Inferior parietal cortex (tissue), 1 donor: ENCODE measurements around the gene CNOT6L.

Experiments
- DNase-seq: peaks from one replicate; pipeline ENCODE4 v3.0.0-alpha.2; 2016; ENCODE audit errors: extremely low spot score

The CNOT6L gene

GRCh38 chr4:77713884-77714283 lies 105.3 kb downstream of the CNOT6L start:
- DNase-seq = no peak

- DNase-seq = no peak
Observed at GRCh38 chr4:77712675-77713074, 106.5 kb downstream of the CNOT6L start.

DNA sequence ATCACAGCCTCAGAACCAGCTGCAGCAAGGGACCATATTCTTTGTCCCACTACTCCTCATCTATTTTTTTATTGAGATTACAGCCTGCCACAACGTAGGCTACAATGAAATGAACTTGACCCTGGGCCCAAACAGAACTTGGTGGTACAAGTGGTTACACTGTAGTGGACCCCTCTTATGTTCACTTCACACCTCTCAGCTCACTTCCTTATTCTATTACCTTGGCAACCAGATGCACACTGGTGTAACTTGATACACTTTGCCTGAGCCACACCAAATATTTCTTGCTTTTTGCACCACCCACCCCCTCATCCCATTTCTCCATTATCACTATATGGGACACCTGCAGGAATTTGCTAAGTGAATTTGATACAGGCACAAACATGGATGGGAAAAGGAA lies 107.7 kb downstream of the CNOT6L start:
- DNase-seq = no peak

DNA sequence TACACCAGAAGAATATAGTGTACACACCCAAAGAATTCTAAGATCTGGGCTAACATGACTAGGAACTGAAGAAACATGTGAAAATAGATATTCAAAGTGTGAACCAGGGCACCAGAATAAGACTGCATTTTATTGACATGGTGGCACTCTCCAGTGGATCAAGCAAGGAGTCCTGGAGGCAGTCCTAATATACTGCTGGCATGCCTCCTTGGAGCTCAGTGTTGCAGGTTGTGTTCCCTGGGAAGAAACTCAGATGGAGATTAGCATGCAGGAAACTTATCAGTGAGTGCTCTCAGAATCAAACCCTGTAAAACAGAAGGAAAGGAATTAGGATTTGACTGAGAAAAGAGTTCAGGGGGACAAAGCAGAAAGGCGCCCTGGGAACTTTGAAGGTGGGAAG lies 108.5 kb downstream of the CNOT6L start:
- DNase-seq = no peak

- DNase-seq = no peak
Observed at GRCh38 chr4:77710059-77710458, 109.1 kb downstream of the CNOT6L start.

GRCh38 chr4:77706717-77707116 lies 112.5 kb downstream of the CNOT6L start:
- DNase-seq = no peak

DNA sequence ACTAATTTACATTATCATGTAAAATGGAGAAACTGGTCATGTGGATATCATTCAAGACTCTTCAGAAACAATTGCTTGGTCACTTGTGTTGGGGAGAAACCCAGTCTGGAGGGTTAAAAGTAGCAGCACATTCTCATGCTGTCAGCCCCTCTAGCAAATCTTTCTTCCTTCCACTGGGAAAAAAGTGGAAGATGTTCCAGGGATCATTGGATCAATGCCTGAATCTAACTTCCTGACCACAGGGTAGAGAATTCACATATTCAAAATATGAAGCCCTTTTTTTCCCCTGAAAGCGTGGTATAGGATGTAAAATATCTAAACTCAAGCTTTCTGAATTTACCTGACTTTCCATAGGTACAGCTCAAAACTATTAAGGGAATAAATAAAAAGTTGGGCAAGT lies 115.5 kb downstream of the CNOT6L start:
- DNase-seq = no peak

- DNase-seq = no peak
Observed at GRCh38 chr4:77701121-77701520, 118.0 kb downstream of the CNOT6L start.

- DNase-seq = no peak
Observed at GRCh38 chr4:77699731-77700210, 119.4 kb downstream of the CNOT6L start.

GRCh38 chr4:77697860-77698590 lies 121.1 kb downstream of the CNOT6L start:
- peak; percentile 54 for DNase-seq

GRCh38 chr4:77695774-77696173 lies 123.4 kb downstream of the CNOT6L start:
- no peak for DNase-seq

DNA sequence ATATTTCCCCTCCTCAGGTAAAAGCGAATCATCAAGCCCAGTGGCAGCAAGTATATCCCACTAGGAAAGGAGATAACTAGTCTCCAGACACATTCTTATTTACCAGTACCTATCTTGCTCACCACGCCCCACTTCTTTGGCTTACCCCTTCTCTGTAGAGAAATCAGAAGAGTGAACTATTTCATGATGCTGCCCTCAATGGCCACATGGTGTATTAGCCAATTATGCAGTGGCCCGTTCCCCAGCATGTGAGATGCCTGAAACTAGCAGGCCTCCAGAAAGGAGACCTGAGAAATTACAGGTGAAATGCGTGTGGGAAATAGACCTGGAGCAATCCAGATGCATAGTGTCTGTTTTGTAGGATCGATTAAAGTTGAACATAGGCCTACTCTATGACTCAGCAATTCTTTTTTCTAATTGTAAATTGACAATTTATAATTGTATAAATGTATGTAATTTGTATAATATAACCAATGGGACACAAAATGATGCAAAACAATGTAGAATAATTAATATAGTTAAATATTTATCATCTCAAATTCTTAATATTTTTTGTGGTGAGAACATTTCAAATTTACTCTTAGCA lies 126.2 kb downstream of the CNOT6L start:
- DNase-seq = no peak

DNA sequence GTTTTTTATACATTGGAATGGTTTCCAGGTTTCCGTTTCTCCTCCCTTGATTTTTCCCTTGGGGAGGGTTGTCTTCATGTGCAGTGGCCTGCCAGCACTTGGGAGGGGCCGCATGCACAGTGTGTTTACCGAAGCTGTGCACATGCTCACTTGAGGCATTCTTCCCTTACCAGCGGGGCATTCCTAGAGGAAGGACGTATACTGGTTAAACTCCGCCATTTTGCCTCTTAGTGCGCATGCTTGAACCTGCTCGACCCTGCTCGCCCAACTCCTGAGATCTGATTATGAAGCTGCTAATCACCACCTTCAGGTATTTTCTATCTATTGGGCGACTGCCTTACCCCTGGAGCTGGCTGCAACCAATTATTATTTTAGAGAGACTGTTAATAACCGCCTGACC lies 137.4 kb downstream of the CNOT6L start:
- no peak for DNase-seq

GRCh38 chr4:77676842-77677241 lies 142.3 kb downstream of the CNOT6L start:
- DNase-seq = no peak

DNA sequence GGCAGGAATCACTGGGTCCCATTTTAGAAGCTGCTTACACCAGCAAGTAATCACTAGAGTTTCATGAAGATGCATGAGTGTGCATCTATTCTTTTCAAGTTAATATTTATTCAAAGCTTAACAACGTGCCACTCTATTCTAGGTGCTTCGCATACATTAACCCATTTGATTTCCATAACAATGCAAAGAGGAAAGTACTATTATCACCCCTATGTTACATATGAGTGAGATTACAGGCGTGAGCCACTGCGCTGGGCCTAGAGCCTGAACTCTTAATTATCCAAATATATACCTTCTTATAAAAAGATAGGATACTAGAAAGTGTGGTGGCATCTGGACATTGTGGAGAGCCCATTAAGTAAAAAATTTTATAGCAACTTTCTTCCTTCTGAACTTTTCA lies 148.1 kb downstream of the CNOT6L start:
- DNase-seq = no peak

- DNase-seq = no peak
Observed at GRCh38 chr4:77669946-77670590, 149.1 kb downstream of the CNOT6L start.

GRCh38 chr4:77665381-77666069 lies 153.6 kb downstream of the CNOT6L start:
- no peak for DNase-seq
